AG04450 (cell line): Measurements from ENCODE around the gene INPP5D. TPM values are rescaled to one million over a fixed set of nuclear protein-coding genes. Genes with fewer than 3 reads are reported as not detected.
"Not testable (repeated sequence)": the region's sequence is repeated elsewhere in the genome, so short reads cannot be mapped to it uniquely, and the experiment has no call there.

Source experiments
- CTCF ChIA-PET: fragments of 300-600, 350-600 bp; formaldehyde crosslinking; extraction: SDS; loops from one replicate; lab custom pipeline; 2022; ENCODE audit warnings: antibody characterized with exemption, inconsistent platforms; lab: Charles Lee
- POLR2A ChIA-PET: fragments of 350-600 bp; formaldehyde crosslinking; extraction: SDS; loops from one replicate; lab custom pipeline; 2021; ENCODE audit warnings: antibody characterized with exemption, inconsistent platforms; lab: Yijun Ruan, JAX
- DNase-seq: peaks from one replicate; pipeline ENCODE4 v3.0.0-alpha.2; 2011; ENCODE audit warnings: low read depth, low spot score
- H3K27ac ChIP-seq: one replicate; pipeline ENCODE4 v1.5.1; 2012; ENCODE audit warnings: low read depth, low read length, control low read depth
- H3K27me3 ChIP-seq: one replicate; pipeline ENCODE4 v1.6.0; 2012; ENCODE audit warnings: low read length; ENCODE audit not compliant: control insufficient read depth, insufficient read depth
- H3K4me3 ChIP-seq: 2 replicates; pipeline ENCODE4 v1.5.1; 2011; ENCODE audit warnings: mild to moderate bottlenecking, low read depth, low read length, control low read depth
- H3K9me3 ChIP-seq: 2 replicates; pipeline ENCODE4 v1.5.1; 2012; ENCODE audit warnings: low read length; ENCODE audit not compliant: control insufficient read depth, insufficient read depth
- CTCF ChIP-seq: IDR thresholded peaks from 2 replicates; pipeline ENCODE4 v1.5.1; 2011; ENCODE audit warnings: low read depth, low read length, control low read depth, inconsistent platforms
- polyA plus RNA-seq: library from polyadenylated mRNA; depleted of rRNA; stranded (reverse); fragments of >200 nt; gene quantifications from 2 replicates; pipeline ENCODE4 v1.2.3, GENCODE V29; 2011

The INPP5D gene
- polyA plus RNA-seq, 1 experiment: 0.43 TPM

GRCh38 chr2:233047667-233048066 is 12.5 kb upstream of the INPP5D start:
- ChIA-PET CTCF (interaction anchor here (1.6 kb wide), 1 partner anchor 14 kb away, joined by 3 read pairs; no protein-coding TSS in a partner anchor), POLR2A (no interaction called here)
- Histone ChIP-seq H3K4me3 (no peak overlapping the region), H3K9me3 (no peaks in the 10 kb centered on the region; the same call in 1 of the 2 replicates), H3K27ac (no peak overlapping the region), H3K27me3 (peaks cover 37% of the 10 kb centered on the region)
- no peak for DNase-seq
- TF ChIP-seq CTCF: no peak

- Histone ChIP-seq H3K27ac (no peak overlapping the region), H3K9me3 (no peaks in the 10 kb centered on the region; the same call in 1 of the 2 replicates), H3K4me3 (no peak overlapping the region), H3K27me3 (peaks cover 29% of the 10 kb centered on the region)
- DNase-seq: no peak
- ChIA-PET POLR2A (interaction anchor here (0.7 kb wide), 1 partner anchor 18 kb away, joined by 4 read pairs; no protein-coding TSS in a partner anchor), CTCF (interaction anchor here (1.4 kb wide), 1 partner anchor 167 kb away, joined by 3 read pairs; no protein-coding TSS in a partner anchor)
- TF ChIP-seq CTCF: no peak
Observed at GRCh38 chr2:233048569-233049193, 11.5 kb upstream of the INPP5D start.

- ChIA-PET CTCF (interaction anchor here (1.4 kb wide), 1 partner anchor 167 kb away, joined by 3 read pairs; no protein-coding TSS in a partner anchor), POLR2A (no interaction called here)
- no peak for DNase-seq
- no peaks in the 10 kb centered on the region; the same call in 1 of the 2 replicates for H3K9me3 ChIP-seq
- H3K27ac ChIP-seq: no peak overlapping the region
- no peak for TF ChIP-seq CTCF
- H3K4me3 ChIP-seq: no peak overlapping the region
- H3K27me3 ChIP-seq: peaks cover 24% of the 10 kb centered on the region
Observed at GRCh38 chr2:233049194-233049761, 10.9 kb upstream of the INPP5D start.

GRCh38 chr2:233051241-233052149 is 8.6 kb upstream of the INPP5D start:
- Histone ChIP-seq H3K9me3 (no peaks in the 10 kb centered on the region), H3K27me3 (peaks cover 18% of the 10 kb centered on the region), H3K4me3 (no peak overlapping the region), H3K27ac (no peak overlapping the region)
- no peak for TF ChIP-seq CTCF
- CTCF ChIA-PET: interaction anchor here (0.9 to 4.0 kb wide), 2 partner anchors 22 to 198 kb away, joined by 4 to 68 read pairs; no protein-coding TSS in a partner anchor
- POLR2A ChIA-PET: no interaction called here
- DNase-seq: no peak

GRCh38 chr2:233052517-233052916 is 7.6 kb upstream of the INPP5D start:
- H3K27me3 ChIP-seq: peaks cover 15% of the 10 kb centered on the region
- POLR2A ChIA-PET: not testable (repeated sequence)
- CTCF ChIA-PET: interaction anchor here (0.7 to 4.0 kb wide), 6 partner anchors 11 to 199 kb away, joined by 3 to 68 read pairs (median 4); no protein-coding TSS in a partner anchor

More at GRCh38 chr2:233052517-233052916, 7.6 kb upstream of the INPP5D start:
- not testable (repeated sequence) for DNase-seq, H3K27ac ChIP-seq, H3K4me3 ChIP-seq, H3K9me3 ChIP-seq
